ENCODE measurements around the gene ROBO1. TPM values are rescaled to one million over a fixed set of nuclear protein-coding genes. Genes with fewer than 3 reads are reported as not detected.

The ROBO1 gene
- total RNA-seq, 1 donor from 2014 or later: 3.1 TPM

DNA sequence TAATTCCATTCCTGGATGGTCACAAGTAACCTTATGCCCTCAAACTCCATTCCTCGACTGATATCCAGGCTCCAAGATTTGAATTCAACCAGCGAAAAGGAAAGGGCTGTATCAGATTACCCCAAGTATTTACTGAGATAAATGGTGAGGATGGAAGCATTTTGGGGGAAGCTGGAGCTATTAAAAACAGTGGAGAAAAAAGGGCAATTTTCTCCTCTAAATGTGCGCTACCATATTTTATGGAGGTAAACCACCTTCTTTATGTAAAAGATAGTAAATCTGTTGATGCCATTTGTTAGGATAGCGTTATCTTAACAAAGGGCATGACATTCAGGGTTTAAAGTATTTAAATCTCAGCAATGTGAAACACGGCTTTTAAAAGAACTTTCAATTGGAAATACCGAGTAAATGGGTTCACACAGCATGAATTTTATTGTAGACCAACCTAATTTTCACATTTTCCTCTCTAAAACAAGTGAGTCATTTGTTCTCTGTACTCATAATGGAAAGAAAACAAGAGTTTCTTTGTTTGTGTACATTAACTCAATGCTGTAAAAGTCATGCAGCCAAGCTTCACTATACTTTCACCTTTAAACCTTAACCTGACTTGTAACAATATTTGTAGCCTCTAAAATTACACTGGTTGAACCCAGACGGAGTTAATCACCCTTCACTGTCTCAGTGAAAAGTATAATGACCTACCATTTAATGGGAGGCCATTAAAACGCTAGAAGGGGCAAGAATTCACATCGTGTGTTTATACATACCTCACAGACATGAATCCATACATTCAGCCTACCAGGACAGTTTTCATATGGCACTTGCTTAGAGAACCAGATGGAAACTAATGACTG is 773.4 kb downstream of the ROBO1 start:
- Mint-ChIP-seq H3K27ac (no peak overlapping the region), H3K27me3 (no peaks in the 10 kb centered on the region), H3K4me3 (no peak overlapping the region), H3K4me1 (no peaks in the 10 kb centered on the region), H3K36me3 (ENCODE audit: low read depth) (no peaks in the 10 kb centered on the region), H3K9me3 (peaks cover 2% of the 10 kb centered on the region)
- DNase-seq: no peak
- POLR2A ChIA-PET: no interaction called here
- CTCF ChIA-PET: no interaction called here
- TF ChIP-seq, protein P1, sequence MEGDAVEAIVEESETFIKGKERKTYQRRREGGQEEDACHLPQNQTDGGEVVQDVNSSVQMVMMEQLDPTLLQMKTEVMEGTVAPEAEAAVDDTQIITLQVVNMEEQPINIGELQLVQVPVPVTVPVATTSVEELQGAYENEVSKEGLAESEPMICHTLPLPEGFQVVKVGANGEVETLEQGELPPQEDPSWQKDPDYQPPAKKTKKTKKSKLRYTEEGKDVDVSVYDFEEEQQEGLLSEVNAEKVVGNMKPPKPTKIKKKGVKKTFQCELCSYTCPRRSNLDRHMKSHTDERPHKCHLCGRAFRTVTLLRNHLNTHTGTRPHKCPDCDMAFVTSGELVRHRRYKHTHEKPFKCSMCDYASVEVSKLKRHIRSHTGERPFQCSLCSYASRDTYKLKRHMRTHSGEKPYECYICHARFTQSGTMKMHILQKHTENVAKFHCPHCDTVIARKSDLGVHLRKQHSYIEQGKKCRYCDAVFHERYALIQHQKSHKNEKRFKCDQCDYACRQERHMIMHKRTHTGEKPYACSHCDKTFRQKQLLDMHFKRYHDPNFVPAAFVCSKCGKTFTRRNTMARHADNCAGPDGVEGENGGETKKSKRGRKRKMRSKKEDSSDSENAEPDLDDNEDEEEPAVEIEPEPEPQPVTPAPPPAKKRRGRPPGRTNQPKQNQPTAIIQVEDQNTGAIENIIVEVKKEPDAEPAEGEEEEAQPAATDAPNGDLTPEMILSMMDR (IDR thresholded peaks at IDR 0.05): no peak
- intact Hi-C loops (cut with micrococcal nuclease): no loop called here
- ATAC-seq (ENCODE audit: low read depth): no peak

DNA sequence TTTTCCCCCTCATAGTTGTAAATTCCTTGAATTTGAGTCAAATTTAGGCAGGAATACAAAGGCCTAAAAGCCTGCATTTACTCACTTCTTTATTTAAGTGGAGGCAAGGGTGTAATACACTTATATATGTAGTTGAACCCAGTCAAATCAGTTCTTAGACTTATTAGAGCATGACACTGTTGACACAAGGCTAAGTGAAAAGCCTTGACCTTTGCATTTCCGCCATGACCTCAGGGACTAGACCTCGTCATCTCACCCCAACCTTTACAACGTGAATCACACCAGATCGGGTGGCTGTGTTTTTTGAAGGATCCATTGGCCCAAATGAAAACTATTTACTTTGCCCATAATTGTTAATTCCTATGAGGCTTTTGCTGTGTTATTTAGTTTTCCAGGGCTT is 774.4 kb downstream of the ROBO1 start:
- no peak overlapping the region for H3K27ac Mint-ChIP-seq
- TF ChIP-seq, protein P1 (IDR thresholded peaks at IDR 0.05): no peak
- no peaks in the 10 kb centered on the region for H3K27me3 Mint-ChIP-seq
- intact Hi-C loops (cut with micrococcal nuclease): no loop called here
- no peak for DNase-seq
- ChIA-PET POLR2A (no interaction called here), CTCF (no interaction called here)
- H3K36me3 Mint-ChIP-seq (ENCODE audit: low read depth): no peaks in the 10 kb centered on the region
- ATAC-seq (ENCODE audit: low read depth): no peak
- H3K4me1 Mint-ChIP-seq: no peaks in the 10 kb centered on the region
- peaks cover 2% of the 10 kb centered on the region for H3K9me3 Mint-ChIP-seq
- no peak overlapping the region for H3K4me3 Mint-ChIP-seq

DNA sequence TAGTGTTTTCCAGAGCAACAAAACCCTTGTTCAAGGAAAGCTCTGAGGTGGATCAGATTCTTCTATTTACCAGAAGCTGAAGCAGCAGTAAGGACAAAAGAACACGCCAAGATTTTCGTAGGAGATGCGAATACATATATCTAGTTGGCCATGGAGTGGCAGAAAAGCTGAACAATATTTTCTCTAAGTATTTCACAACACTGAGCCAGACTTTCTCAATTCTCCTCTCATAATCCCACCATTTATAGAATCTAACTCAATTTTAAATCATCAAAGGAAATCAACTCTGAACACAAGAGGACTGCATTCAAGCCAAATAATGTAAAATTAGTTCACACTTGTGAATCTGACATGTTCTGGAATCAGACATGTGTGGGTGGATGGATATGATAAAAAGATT is 775.0 kb downstream of the ROBO1 start:
- Mint-ChIP-seq H3K36me3 (ENCODE audit: low read depth) (no peaks in the 10 kb centered on the region), H3K27ac (no peak overlapping the region), H3K27me3 (no peaks in the 10 kb centered on the region), H3K4me1 (no peaks in the 10 kb centered on the region), H3K4me3 (no peak overlapping the region), H3K9me3 (peaks cover 2% of the 10 kb centered on the region)
- ChIA-PET CTCF (no interaction called here), POLR2A (no interaction called here)
- DNase-seq (no peak), ATAC-seq (ENCODE audit: low read depth) (no peak)
- TF ChIP-seq, protein P1 (IDR thresholded peaks at IDR 0.05): no peak
- intact Hi-C loops (cut with micrococcal nuclease): no loop called here

DNA sequence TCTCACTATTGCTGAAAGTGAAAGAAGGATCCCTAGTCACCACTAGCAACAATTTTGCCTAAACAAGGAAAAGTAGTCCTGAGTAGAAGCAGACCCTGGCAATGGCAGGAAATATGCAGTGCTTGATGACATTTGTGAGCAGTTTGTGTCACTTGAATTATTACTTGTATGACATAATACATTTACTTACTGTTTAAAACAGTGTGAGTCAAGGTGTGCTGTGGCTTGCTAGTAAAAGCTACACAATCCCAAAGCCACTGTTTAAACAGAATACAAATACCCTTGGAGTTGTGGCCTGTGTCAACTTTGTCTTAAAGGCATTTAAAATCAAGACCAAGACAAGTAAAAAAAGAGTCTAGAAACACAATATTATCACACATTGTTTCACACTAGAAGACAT is 775.4 kb downstream of the ROBO1 start:
- Mint-ChIP-seq H3K9me3 (peaks cover 2% of the 10 kb centered on the region), H3K27ac (no peak overlapping the region), H3K36me3 (ENCODE audit: low read depth) (no peaks in the 10 kb centered on the region), H3K4me3 (no peak overlapping the region), H3K4me1 (no peaks in the 10 kb centered on the region), H3K27me3 (no peaks in the 10 kb centered on the region)
- DNase-seq (no peak), ATAC-seq (ENCODE audit: low read depth) (no peak)
- TF ChIP-seq, protein P1 (IDR thresholded peaks at IDR 0.05): no peak
- POLR2A ChIA-PET: no interaction called here
- intact Hi-C loops (cut with micrococcal nuclease): no loop called here
- CTCF ChIA-PET: no interaction called here

DNA sequence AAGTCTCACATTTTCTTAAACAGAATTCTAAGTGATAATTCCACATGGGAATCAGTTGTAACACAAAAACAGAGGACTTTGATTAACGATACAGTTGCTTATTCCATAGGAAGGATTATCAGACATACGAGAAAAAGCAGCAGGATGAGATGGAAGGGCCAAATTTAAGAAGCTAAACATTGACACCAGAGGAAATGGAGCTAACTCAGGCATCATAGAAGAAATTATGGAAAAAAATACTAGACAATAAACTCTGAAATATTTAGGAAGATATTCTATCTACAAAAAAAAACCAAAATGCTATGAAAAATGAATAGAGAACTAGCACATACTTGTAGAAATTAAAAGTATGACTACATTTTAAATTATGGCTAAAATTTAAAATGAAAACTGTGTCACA is 776.1 kb downstream of the ROBO1 start:
- Mint-ChIP-seq H3K27ac (no peak overlapping the region), H3K4me1 (no peaks in the 10 kb centered on the region), H3K9me3 (peaks cover 2% of the 10 kb centered on the region), H3K27me3 (no peaks in the 10 kb centered on the region), H3K4me3 (no peak overlapping the region), H3K36me3 (ENCODE audit: low read depth) (no peaks in the 10 kb centered on the region)
- intact Hi-C loops (cut with micrococcal nuclease): no loop called here
- ChIA-PET POLR2A (no interaction called here), CTCF (no interaction called here)
- no peak for ATAC-seq (ENCODE audit: low read depth)
- TF ChIP-seq, protein P1 (IDR thresholded peaks at IDR 0.05): no peak
- DNase-seq: no peak

Measured in activated B cell treated with CpG ODN at 0.5 μM for 24 hours (primary cell).